Aorta (tissue), 5 donors: ENCODE measurements around the gene ANO8. TPM values are rescaled to one million over a fixed set of nuclear protein-coding genes. Genes with fewer than 3 reads are reported as not detected.
A peak's percentile ranks its signal among the peaks of the same experiment; 100 is the strongest.

Experiments used
- ATAC-seq: fragments of 200-7000 bp; cut with Tn5 transposase; one replicate; pipeline ENCODE4 v1.9.1; 2022; ENCODE audit warnings: moderate library complexity; ENCODE audit not compliant: low FRiP score
- DNase-seq, 2 donors: peaks; one replicate each; pipeline ENCODE4 v3.0.0-alpha.2; 2020
- H3K27ac ChIP-seq, 2 donors: one replicate each; pipeline ENCODE4 v1.5.1; 2013; ENCODE audit warnings: low read length in 2 of 2, mild to moderate bottlenecking in 2 of 2, moderate library complexity in 2 of 2, control low read depth in 1 of 2, inconsistent platforms in 1 of 2, low read depth in 1 of 2
- H3K27me3 ChIP-seq, 2 donors: one replicate each; pipeline ENCODE4 v1.6.1; 2013; ENCODE audit warnings: control low read depth in 1 of 2, low read length in 1 of 2, mild to moderate bottlenecking in 1 of 2, moderate library complexity in 1 of 2; ENCODE audit not compliant: insufficient read depth in 2 of 2, control insufficient read depth in 1 of 2
- H3K36me3 ChIP-seq, 2 donors: one replicate each; pipeline ENCODE4 v1.6.1; 2013; ENCODE audit warnings: control low read depth in 1 of 2, low read length in 1 of 2, mild to moderate bottlenecking in 1 of 2; ENCODE audit not compliant: insufficient read depth in 2 of 2, control insufficient read depth in 1 of 2
- H3K4me1 ChIP-seq, 2 donors: one replicate each; pipeline ENCODE4 v1.6.1; 2013; ENCODE audit warnings: low read length in 2 of 2, control low read depth in 1 of 2, mild to moderate bottlenecking in 1 of 2, moderate library complexity in 1 of 2; ENCODE audit not compliant: insufficient read depth in 2 of 2, control insufficient read depth in 1 of 2
- H3K4me3 ChIP-seq, 2 donors: one replicate each; pipeline ENCODE4 v1.5.1; 2013; ENCODE audit warnings: low read length in 2 of 2, control low read depth in 1 of 2, mild to moderate bottlenecking in 1 of 2
- H3K9me3 ChIP-seq: one replicate; pipeline ENCODE4 v1.6.1; 2013; ENCODE audit warnings: mild to moderate bottlenecking, low read length; ENCODE audit not compliant: control insufficient read depth
- WGBS, 2 donors: extraction: QIAGEN DNeasy Blood & Tissue Kit; methylation state at CpG; one replicate each; pipeline ENCODE4 v1.1.7; 2013; 5-methylcytosine and 5-hydroxymethylcytosine counted together
- intact Hi-C, 2 donors: fragments of 100-400 bp; cut with DNase I; formaldehyde crosslinking; loops; one replicate each; pipeline versions ENCODE4 v1.14.2 to v1.15.0; 2022
- polyA plus RNA-seq, 2 donors: library from polyadenylated mRNA; stranded (reverse); fragments of 200-250 nt; gene quantifications; one replicate each; pipeline ENCODE4 v1.2.3, GENCODE V29; 2013
- total RNA-seq, 2 donors: library from RNA; stranded (reverse); fragmentation: NEBNext Ultra II Directional; extraction: Animal tissue kit (Norgen Biotek cat#: 25700); gene quantifications; one replicate each; pipeline ENCODE4 v1.2.1, GENCODE V29; 2021
- donor health status: healthy with polysubstance abuse.
- donor health status: Bipolar disorder and iron deficiency.
- donor health status: DM: no; HTN: no; CAD: no.
- donor health status: DM: no; HTN: no; CAD: no.
- donor health status: DM: yes; HTN: yes; CAD: no.

ANO8 gene
- total and polyA plus RNA-seq, 4 donors = 1.3 to 19.4 (median 14.2) TPM

- intact Hi-C loops = loop anchor here in 1 of 2 donors (5.0 kb wide), 1 partner anchor 128 kb away; no protein-coding TSS in a partner anchor
- H3K36me3 ChIP-seq = no peaks in the 10 kb centered on the region
- H3K27ac ChIP-seq = no peak overlapping the region
- no peaks in the 10 kb centered on the region for H3K4me1 ChIP-seq
- no peaks in the 10 kb centered on the region for H3K9me3 ChIP-seq
- H3K27me3 ChIP-seq = no peaks in the 10 kb centered on the region
- no peak overlapping the region for H3K4me3 ChIP-seq
- WGBS, 2 donors = 88 to 89% methylated on average over 34 of the region's 34 CpGs
- ATAC-seq (no peak), DNase-seq (peak in 1 of 2 donors; percentile 78)
These were observed 4.6 kb upstream of the ANO8 start for GRCh38 chr19:17339088-17339741.

GRCh38 chr19:17338433-17339078 lies 3.9 kb upstream of the ANO8 start:
- WGBS, 2 donors = 87 to 91% methylated on average over 30 of the region's 30 CpGs
- Histone ChIP-seq H3K4me3 (no peak overlapping the region), H3K9me3 (no peaks in the 10 kb centered on the region), H3K36me3 (no peaks in the 10 kb centered on the region), H3K27me3 (no peaks in the 10 kb centered on the region), H3K27ac (no peak overlapping the region), H3K4me1 (no peaks in the 10 kb centered on the region)
- DNase-seq = peak in 1 of 2 donors; percentile 79
- no peak for ATAC-seq
- intact Hi-C loops = loop anchor here in 1 of 2 donors (5.0 kb wide), 1 partner anchor 129 kb away; no protein-coding TSS in a partner anchor

- no peaks in the 10 kb centered on the region for H3K36me3 ChIP-seq
- H3K27me3 ChIP-seq = no peaks in the 10 kb centered on the region
- DNase-seq (no peak), ATAC-seq (no peak)
- no peaks in the 10 kb centered on the region for H3K4me1 ChIP-seq
- intact Hi-C loops = loop anchor here in 1 of 2 donors (2.0 to 5.0 kb wide), 2 partner anchors 33 to 129 kb away; partner anchors contain the start of gene MRPL34
- WGBS, 2 donors = 6% methylated on average over 48 to 50 of the region's 50 CpGs
- H3K27ac ChIP-seq = no peak overlapping the region
- H3K4me3 ChIP-seq = peak overlapping the region; percentile 19 to 53
- H3K9me3 ChIP-seq = no peaks in the 10 kb centered on the region
These were observed 3.2 kb upstream of the ANO8 start for GRCh38 chr19:17337675-17338432.

GRCh38 chr19:17336872-17337674 lies 2.4 kb upstream of the ANO8 start, which contains the start of gene GTPBP3:
TSS of gene GTPBP3 (plus strand) at chr19:17337553. CDS start at chr19:17337612, 59 bp downstream.
- H3K4me3 ChIP-seq = peak within 1 kb of the TSS; percentile 78 to 85
- peak; percentile 98 for DNase-seq
- H3K27ac ChIP-seq = peak within 1 kb of the TSS; percentile 90 to 95
- ATAC-seq = peak; percentile 94
- no peaks in the 10 kb centered on the region for H3K4me1 ChIP-seq
- 0% methylated on average over 41 of the region's 41 CpGs for WGBS, 2 donors
- no peaks in the 10 kb centered on the region for H3K36me3 ChIP-seq
- no peaks in the 10 kb centered on the region for H3K27me3 ChIP-seq
- intact Hi-C loops = loop anchor here in 1 of 2 donors (2.0 to 5.0 kb wide), 2 partner anchors 32 to 130 kb away; partner anchors contain the start of gene MRPL34
- no peaks in the 10 kb centered on the region for H3K9me3 ChIP-seq

GRCh38 chr19:17335575-17335974 lies 920 bp upstream of the ANO8 start:
- 62 to 67% methylated on average over 10 of the region's 10 CpGs for WGBS, 2 donors
- DNase-seq (no peak), ATAC-seq (no peak)
- H3K36me3 ChIP-seq = no peaks in the 10 kb centered on the region
- no peaks in the 10 kb centered on the region for H3K27me3 ChIP-seq
- H3K4me3 ChIP-seq = no peak overlapping the region
- H3K9me3 ChIP-seq = no peaks in the 10 kb centered on the region
- intact Hi-C loops = loop anchor here in 1 of 2 donors (5.0 kb wide), 1 partner anchor 132 kb away; no protein-coding TSS in a partner anchor
- H3K4me1 ChIP-seq = no peaks in the 10 kb centered on the region
- H3K27ac ChIP-seq = no peak overlapping the region

- DNase-seq (peak; percentile 74 to 80), ATAC-seq (no peak)
- intact Hi-C loops = no loop called here
- Histone ChIP-seq H3K4me1 (no peaks in the 10 kb centered on the region), H3K27me3 (no peaks in the 10 kb centered on the region), H3K9me3 (no peaks in the 10 kb centered on the region), H3K4me3 (peak overlapping the region in 1 of 2 donors; percentile 53), H3K27ac (no peak overlapping the region), H3K36me3 (no peaks in the 10 kb centered on the region)
- WGBS, 2 donors = 41 to 42% methylated on average over 52 of the region's 52 CpGs
These were observed 843 bp downstream of the ANO8 start for GRCh38 chr19:17333611-17334413.

GRCh38 chr19:17332677-17333581 lies 1.7 kb downstream of the ANO8 start:
- H3K27me3 ChIP-seq = no peaks in the 10 kb centered on the region
- ATAC-seq (no peak), DNase-seq (peak; percentile 52 to 77)
- intact Hi-C loops = no loop called here
- H3K9me3 ChIP-seq = no peaks in the 10 kb centered on the region
- WGBS, 2 donors = 96 to 97% methylated on average over 41 to 45 of the region's 45 CpGs
- no peaks in the 10 kb centered on the region for H3K36me3 ChIP-seq
- no peak overlapping the region for H3K27ac ChIP-seq
- no peak overlapping the region for H3K4me3 ChIP-seq
- H3K4me1 ChIP-seq = no peaks in the 10 kb centered on the region
